Daoy (cell line): Measurements from ENCODE around the gene NKAPL. TPM values are rescaled to one million over a fixed set of nuclear protein-coding genes. Genes with fewer than 3 reads are reported as not detected.

ENCODE experiments used
- DNase-seq: peaks from one replicate; pipeline ENCODE4 v3.0.0-alpha.2; 2015; ENCODE audit warnings: low read depth
- total RNA-seq: library from RNA; depleted of rRNA; stranded (reverse); fragments of >200 nt; shearing (Covaris generic); gene quantifications from 2 replicates; pipeline ENCODE4 v1.2.3, GENCODE V29; 2014

NKAPL gene
- total RNA-seq, 1 experiment from 2014 or later = not detected

GRCh38 chr6:28245206-28245941 is 13.7 kb upstream of the NKAPL start:
- DNase-seq = no peak

- no peak for DNase-seq
Measured at GRCh38 chr6:28248916-28249315, 10.2 kb upstream of the NKAPL start.

- DNase-seq = no peak
Measured at GRCh38 chr6:28250747-28251146, 8.3 kb upstream of the NKAPL start.

GRCh38 chr6:28251661-28252008 is 7.5 kb upstream of the NKAPL start:
- DNase-seq = peak; percentile 13

- DNase-seq = peak; percentile 86
Measured at GRCh38 chr6:28252009-28252975, 6.8 kb upstream of the NKAPL start, which contains the start of gene ZKSCAN4. ZKSCAN4 (minus strand) TSS chr6:28252269; CDS start chr6:28251980, 289 bp downstream.

GRCh38 chr6:28254121-28254519 is 5.0 kb upstream of the NKAPL start:
- no peak for DNase-seq

GRCh38 chr6:28257042-28257441 is 2.1 kb upstream of the NKAPL start:
- DNase-seq = no peak

- DNase-seq = no peak
Measured at GRCh38 chr6:28263922-28264321, 4.8 kb downstream of the NKAPL start.

- DNase-seq = no peak
Measured at GRCh38 chr6:28264834-28265401, 5.8 kb downstream of the NKAPL start.

- no peak for DNase-seq
Measured at GRCh38 chr6:28266563-28266961, 7.5 kb downstream of the NKAPL start.

- DNase-seq = peak; percentile 92
Measured at GRCh38 chr6:28266962-28267694, 8.0 kb downstream of the NKAPL start, which contains the start of gene ZSCAN26. ZSCAN26 (plus strand) TSS chr6:28267143; CDS start chr6:28271920, 4,777 bp downstream.

GRCh38 chr6:28267695-28268059 is 8.6 kb downstream of the NKAPL start:
- no peak for DNase-seq

GRCh38 chr6:28269492-28269891 is 10.4 kb downstream of the NKAPL start:
- DNase-seq = peak; percentile 74

GRCh38 chr6:28274888-28275287 is 15.8 kb downstream of the NKAPL start:
- no peak for DNase-seq

- no peak for DNase-seq
Measured at GRCh38 chr6:28277746-28278145, 18.6 kb downstream of the NKAPL start.

GRCh38 chr6:28280595-28281287 is 21.6 kb downstream of the NKAPL start:
- no peak for DNase-seq

GRCh38 chr6:28281288-28282064 is 22.4 kb downstream of the NKAPL start, which contains the start of gene PGBD1:
PGBD1 (plus strand) TSS chr6:28281572; CDS start chr6:28283814, 2,242 bp downstream.
- DNase-seq = peak; percentile 89

GRCh38 chr6:28282926-28283325 is 23.8 kb downstream of the NKAPL start:
- DNase-seq = peak; percentile 10

- no peak for DNase-seq
Measured at GRCh38 chr6:28291573-28291972, 32.5 kb downstream of the NKAPL start.

GRCh38 chr6:28295326-28295725 is 36.2 kb downstream of the NKAPL start:
- no peak for DNase-seq
